ENCODE measurements around the gene HMOX2.

HMOX2 gene

DNA sequence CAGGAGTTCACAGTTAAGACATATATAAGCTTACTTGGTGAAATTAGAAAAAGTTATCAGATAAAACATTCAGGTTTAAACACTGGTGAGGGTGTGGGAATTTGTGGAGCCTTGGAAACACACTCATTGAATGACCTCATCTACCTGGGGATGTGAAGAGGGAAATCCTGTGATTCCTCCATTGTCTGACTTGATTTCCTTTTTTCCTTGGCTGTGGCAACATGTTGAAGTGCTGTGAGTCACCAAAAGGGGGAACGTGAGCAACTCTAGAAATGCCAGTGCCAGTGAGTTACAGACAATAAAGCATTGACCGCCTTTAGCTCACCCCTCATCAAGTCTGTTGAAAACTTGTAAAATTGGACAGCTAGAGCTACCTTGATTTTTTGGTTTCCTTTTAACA is 1.8 kb downstream of the HMOX2 start:
- H3K4me3 Mint-ChIP-seq: peak overlapping the region; percentile 92
- CTCF ChIA-PET: interaction anchor here (1.2 to 4.7 kb wide), 8 partner anchors 9 to 108 kb away, joined by 3 to 67 read pairs (median 5); no protein-coding TSS in a partner anchor
- no peaks in the 10 kb centered on the region for H3K9me3 Mint-ChIP-seq
- DNase-seq: peak; percentile 26
- H3K27ac Mint-ChIP-seq: peak overlapping the region; percentile 90
- no peaks in the 10 kb centered on the region for H3K27me3 Mint-ChIP-seq
- peaks cover 25% of the 10 kb centered on the region for H3K36me3 Mint-ChIP-seq
- peaks cover 58% of the 10 kb centered on the region for H3K4me1 Mint-ChIP-seq

- CTCF ChIA-PET: interaction anchor here (0.8 kb wide), 1 partner anchor 104 kb away, joined by 3 read pairs; no protein-coding TSS in a partner anchor
- peaks cover 55% of the 10 kb centered on the region for H3K4me1 Mint-ChIP-seq
- no peaks in the 10 kb centered on the region for H3K27me3 Mint-ChIP-seq
- H3K27ac Mint-ChIP-seq: peak overlapping the region; percentile 77
- H3K4me3 Mint-ChIP-seq: no peak overlapping the region
- peaks cover 38% of the 10 kb centered on the region for H3K36me3 Mint-ChIP-seq
- H3K9me3 Mint-ChIP-seq: no peaks in the 10 kb centered on the region
- DNase-seq: no peak
Measured at GRCh38 chr16:4481526-4481925, 5.3 kb downstream of the HMOX2 start.

GRCh38 chr16:4481963-4482362 is 5.8 kb downstream of the HMOX2 start:
- H3K36me3 Mint-ChIP-seq: peaks cover 38% of the 10 kb centered on the region
- no peaks in the 10 kb centered on the region for H3K27me3 Mint-ChIP-seq
- H3K4me3 Mint-ChIP-seq: no peak overlapping the region
- H3K27ac Mint-ChIP-seq: peak overlapping the region; percentile 77
- CTCF ChIA-PET: interaction anchor here (0.8 kb wide), 1 partner anchor 104 kb away, joined by 3 read pairs; no protein-coding TSS in a partner anchor
- no peak for DNase-seq
- H3K9me3 Mint-ChIP-seq: no peaks in the 10 kb centered on the region
- peaks cover 59% of the 10 kb centered on the region for H3K4me1 Mint-ChIP-seq

DNA sequence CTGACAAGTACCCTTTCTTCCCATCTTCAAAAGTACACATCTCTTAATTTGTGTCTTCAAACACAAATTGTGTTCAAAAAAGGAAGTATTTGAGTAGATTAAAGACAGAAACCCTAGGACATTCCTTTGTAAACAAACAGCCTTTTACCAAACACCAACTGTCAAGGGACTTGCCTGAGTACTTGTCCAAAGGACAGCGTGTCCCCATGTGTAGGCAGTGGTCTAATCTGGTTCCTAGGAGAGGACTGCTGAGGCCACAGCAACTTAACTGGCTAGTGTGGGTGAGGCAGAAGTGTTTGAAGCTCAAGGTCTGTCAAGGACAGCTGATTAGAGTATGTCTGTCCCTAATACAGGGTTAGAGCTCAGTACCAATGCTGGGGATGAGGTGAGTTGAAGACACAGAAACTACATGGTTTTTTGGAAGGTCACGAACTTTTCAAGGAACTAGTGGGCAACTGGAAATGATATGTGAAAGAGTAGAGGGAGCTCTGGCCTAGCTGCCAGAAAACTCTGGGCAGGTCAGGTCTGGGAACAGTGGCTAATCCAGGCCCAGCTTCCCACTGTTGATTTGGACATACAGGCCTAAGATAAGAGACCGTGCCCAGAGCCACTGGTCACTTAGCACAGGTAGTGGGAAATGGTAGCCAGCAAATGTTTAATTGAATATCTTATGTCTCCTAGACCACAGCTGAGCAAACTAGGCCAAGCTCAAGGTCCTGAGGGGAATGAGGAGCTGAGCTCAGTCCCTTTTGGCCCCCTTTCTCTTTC is 10.1 kb downstream of the HMOX2 start:
- Mint-ChIP-seq H3K27me3 (no peaks in the 10 kb centered on the region), H3K4me1 (peaks cover 81% of the 10 kb centered on the region), H3K36me3 (peaks cover 56% of the 10 kb centered on the region), H3K4me3 (no peak overlapping the region), H3K9me3 (no peaks in the 10 kb centered on the region), H3K27ac (peak overlapping the region; percentile 96)
- DNase-seq: no peak
- CTCF ChIA-PET: interaction anchor here (1.3 to 2.0 kb wide), 3 partner anchors 8 to 13 kb away, joined by 3 to 10 read pairs (median 5); partner anchors contain the start of gene HMOX2

DNA sequence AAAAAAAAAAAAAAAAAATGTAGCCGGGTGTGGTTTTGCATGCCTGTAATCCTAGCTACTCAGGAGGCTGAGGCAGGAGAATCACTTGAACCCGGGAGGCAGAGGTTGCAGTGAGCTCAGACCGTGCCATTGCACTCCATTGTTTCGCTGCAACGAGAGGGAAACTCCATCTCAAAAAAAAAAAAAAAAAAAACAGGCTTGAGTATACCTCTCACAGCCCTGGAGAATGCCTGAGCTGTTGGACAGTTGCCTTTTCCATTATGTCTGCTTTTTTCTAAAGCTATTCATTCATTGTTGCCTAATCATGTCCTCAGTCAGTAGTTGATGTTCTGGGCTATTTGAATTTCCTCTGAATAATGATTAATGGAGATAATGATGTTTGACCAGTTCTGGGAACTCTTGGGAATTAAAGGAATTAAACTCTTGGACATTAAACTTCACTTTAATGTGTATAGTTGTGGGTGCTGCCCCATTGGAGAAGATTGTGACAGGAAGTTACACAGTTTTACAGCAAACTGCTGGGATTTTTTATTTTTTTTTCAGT is 11.8 kb downstream of the HMOX2 start:
- Mint-ChIP-seq H3K36me3 (peaks cover 50% of the 10 kb centered on the region), H3K27ac (peak overlapping the region; percentile 96), H3K4me3 (peak overlapping the region; percentile 64), H3K27me3 (no peaks in the 10 kb centered on the region), H3K4me1 (peaks cover 69% of the 10 kb centered on the region), H3K9me3 (no peaks in the 10 kb centered on the region)
- CTCF ChIA-PET: interaction anchor here (0.7 to 2.0 kb wide), 4 partner anchors 10 to 129 kb away, joined by 3 to 10 read pairs (median 6); partner anchors contain the start of gene HMOX2
- peak; percentile 31 for DNase-seq

DNA sequence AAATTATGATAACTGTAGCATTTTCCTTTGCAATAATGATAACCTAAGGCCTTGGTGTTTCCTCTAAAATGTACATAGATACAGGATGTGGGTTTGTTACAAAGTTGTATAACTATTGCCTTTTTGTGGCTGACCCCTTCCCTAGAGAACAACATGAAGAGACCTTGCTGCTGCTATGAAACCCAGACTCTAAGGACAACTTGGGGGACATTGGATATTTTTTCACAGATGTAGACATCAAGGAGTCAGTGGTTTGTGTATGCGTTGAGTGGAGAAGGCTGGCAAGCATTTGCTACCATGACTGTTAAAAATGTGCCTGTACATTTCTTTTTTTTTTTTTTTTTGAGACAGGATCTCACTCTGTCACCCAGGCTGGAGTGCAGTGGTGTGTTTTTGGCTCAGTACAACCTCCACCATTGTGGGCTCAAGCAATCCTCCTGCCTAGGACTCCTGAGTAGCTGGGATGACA is 12.3 kb downstream of the HMOX2 start:
- DNase-seq: peak; percentile 50
- H3K9me3 Mint-ChIP-seq: no peaks in the 10 kb centered on the region
- peak overlapping the region; percentile 64 for H3K4me3 Mint-ChIP-seq
- H3K4me1 Mint-ChIP-seq: peaks cover 70% of the 10 kb centered on the region
- H3K27ac Mint-ChIP-seq: peak overlapping the region; percentile 96
- CTCF ChIA-PET: interaction anchor here (1.1 to 5.3 kb wide), 2 partner anchors 17 to 18 kb away, joined by 7 to 27 read pairs; no protein-coding TSS in a partner anchor
- no peaks in the 10 kb centered on the region for H3K27me3 Mint-ChIP-seq
- peaks cover 52% of the 10 kb centered on the region for H3K36me3 Mint-ChIP-seq

GRCh38 chr16:4489030-4489429 is 12.8 kb downstream of the HMOX2 start:
- CTCF ChIA-PET: interaction anchor here (5.3 kb wide), 1 partner anchor 17 kb away, joined by 27 read pairs; no protein-coding TSS in a partner anchor
- peak overlapping the region; percentile 64 for H3K4me3 Mint-ChIP-seq

DNA sequence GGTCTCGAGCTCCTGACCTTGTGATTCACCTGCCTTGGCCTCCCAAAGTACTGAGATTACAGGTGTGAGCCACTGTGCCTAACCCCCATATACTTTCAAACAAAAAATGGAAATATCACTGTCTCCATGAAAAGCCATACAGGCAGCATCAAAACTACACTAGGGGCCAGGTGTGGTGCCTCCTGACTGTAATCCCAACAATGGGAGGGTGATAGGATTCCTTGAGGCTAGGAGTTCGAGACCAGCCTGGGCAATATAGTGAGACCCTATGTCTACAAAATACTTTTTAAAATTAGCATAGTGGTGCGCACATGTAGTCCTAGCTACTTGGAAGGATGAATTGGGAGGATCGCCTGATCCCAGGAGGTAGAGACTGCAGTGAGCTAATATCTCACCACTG is 15.7 kb downstream of the HMOX2 start:
- CTCF ChIA-PET: interaction anchor here (5.3 kb wide), 1 partner anchor 14 kb away, joined by 27 read pairs; no protein-coding TSS in a partner anchor
- Mint-ChIP-seq H3K4me1 (peaks cover 60% of the 10 kb centered on the region), H3K4me3 (no peak overlapping the region), H3K36me3 (peaks cover 48% of the 10 kb centered on the region), H3K9me3 (no peaks in the 10 kb centered on the region), H3K27ac (no peak overlapping the region), H3K27me3 (no peaks in the 10 kb centered on the region)
- no peak for DNase-seq

More at GRCh38 chr16:4489030-4489429, 12.8 kb downstream of the HMOX2 start:
- H3K4me1 Mint-ChIP-seq: peaks cover 73% of the 10 kb centered on the region
- DNase-seq: no peak
- no peaks in the 10 kb centered on the region for H3K27me3 Mint-ChIP-seq
- H3K27ac Mint-ChIP-seq: peak overlapping the region; percentile 96
- peaks cover 53% of the 10 kb centered on the region for H3K36me3 Mint-ChIP-seq
- no peaks in the 10 kb centered on the region for H3K9me3 Mint-ChIP-seq

DNA sequence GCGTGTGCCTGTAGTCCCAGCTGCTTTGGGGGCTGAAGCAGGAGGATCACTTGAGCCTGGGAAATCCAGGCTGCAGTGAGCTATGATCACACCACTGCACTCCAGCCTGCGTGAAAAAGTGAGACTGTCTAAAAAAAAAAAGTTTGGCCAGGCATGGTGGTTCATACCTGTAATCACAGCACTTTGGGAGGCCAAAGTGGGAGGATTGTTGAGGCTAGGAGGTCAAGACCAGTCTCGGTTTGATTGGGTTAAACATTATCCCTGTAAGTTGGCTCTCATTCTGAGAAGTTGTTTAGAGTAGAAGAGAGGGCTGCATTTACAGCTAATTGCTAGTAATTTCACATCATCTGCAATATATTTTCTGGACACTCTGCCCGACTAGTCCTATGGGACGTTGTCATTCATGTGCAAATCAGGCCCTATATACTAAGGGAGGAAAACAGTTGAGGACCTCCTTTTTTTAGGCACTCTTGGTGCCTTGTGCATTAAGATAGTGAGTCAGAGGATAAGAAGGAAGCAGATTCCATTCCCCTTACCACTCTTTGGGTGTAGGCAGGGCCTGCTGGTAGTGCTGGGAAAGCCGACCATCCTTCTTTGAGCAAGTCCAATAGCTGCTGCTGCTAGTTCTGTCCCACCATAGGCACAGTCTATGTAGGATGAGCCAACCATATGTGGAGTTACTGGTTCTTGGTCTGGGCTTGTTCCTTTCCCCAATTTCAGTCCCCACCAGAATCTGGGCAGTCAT is 18.7 kb downstream of the HMOX2 start:
- Mint-ChIP-seq H3K36me3 (peaks cover 55% of the 10 kb centered on the region), H3K27me3 (no peaks in the 10 kb centered on the region), H3K4me3 (no peak overlapping the region), H3K9me3 (no peaks in the 10 kb centered on the region), H3K4me1 (peaks cover 50% of the 10 kb centered on the region), H3K27ac (no peak overlapping the region)
- CTCF ChIA-PET: no interaction called here
- no peak for DNase-seq

- peaks cover 51% of the 10 kb centered on the region for H3K36me3 Mint-ChIP-seq
- H3K9me3 Mint-ChIP-seq: no peaks in the 10 kb centered on the region
- no peaks in the 10 kb centered on the region for H3K27me3 Mint-ChIP-seq
- H3K4me3 Mint-ChIP-seq: no peak overlapping the region
- H3K27ac Mint-ChIP-seq: no peak overlapping the region
- peaks cover 50% of the 10 kb centered on the region for H3K4me1 Mint-ChIP-seq
- CTCF ChIA-PET: no interaction called here
- DNase-seq: no peak
Measured at GRCh38 chr16:4495766-4496165, 19.6 kb downstream of the HMOX2 start.

DNA sequence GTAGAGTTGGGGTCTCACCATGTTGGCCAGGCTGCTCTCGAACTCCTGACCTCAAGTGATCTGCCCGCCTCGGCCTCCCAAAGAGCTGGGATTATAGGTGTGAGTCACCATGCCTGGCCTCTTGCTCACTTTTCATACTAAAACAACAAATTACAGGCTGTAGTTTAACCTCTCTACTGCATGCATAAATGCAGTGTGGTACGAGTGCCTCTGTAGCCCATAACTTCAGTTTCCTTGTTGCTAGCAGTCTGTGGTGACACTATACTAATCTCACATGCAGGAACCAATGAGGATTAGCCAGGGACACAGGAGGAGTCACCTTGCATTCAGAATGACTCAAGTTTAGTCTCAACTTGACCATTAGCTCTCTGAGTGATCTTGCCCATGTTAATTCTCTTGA is 20.1 kb downstream of the HMOX2 start:
- no peaks in the 10 kb centered on the region for H3K27me3 Mint-ChIP-seq
- no peak overlapping the region for H3K4me3 Mint-ChIP-seq
- CTCF ChIA-PET: no interaction called here
- no peaks in the 10 kb centered on the region for H3K9me3 Mint-ChIP-seq
- peaks cover 46% of the 10 kb centered on the region for H3K36me3 Mint-ChIP-seq
- DNase-seq: no peak
- H3K4me1 Mint-ChIP-seq: peaks cover 49% of the 10 kb centered on the region
- no peak overlapping the region for H3K27ac Mint-ChIP-seq

DNA sequence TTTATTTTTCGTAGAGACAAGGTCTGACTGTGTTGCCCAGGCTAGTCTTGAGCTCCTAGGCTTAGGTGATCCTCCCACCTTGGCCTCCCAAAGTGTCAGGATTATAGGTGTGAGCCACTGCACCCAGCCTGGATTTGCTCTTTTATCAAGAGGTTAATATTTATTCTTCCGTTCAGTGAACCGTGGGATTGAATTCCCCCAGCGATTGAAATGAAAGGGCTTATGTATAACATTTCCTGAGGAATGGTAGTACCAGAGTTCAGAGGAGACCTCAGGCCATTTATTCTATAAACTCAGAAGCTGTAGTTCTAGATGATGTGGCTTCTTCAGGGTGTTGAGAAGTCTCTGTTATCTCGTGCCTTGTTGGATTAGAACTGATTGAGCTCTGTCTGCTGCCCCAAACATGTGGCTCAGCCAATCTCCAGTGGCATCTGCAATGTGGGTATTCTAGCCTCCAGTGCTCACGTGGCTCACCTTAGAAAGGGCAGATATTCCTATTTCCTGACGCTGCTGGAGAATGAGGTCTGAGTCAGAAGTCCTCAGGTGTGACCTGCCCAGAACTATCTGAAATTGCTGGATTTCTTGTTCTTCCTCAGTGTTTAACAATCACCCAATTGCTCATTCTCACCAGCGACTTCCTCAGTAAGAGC is 22.5 kb downstream of the HMOX2 start:
- Mint-ChIP-seq H3K9me3 (no peaks in the 10 kb centered on the region), H3K36me3 (peaks cover 41% of the 10 kb centered on the region), H3K27ac (no peak overlapping the region), H3K27me3 (no peaks in the 10 kb centered on the region), H3K4me1 (peaks cover 59% of the 10 kb centered on the region), H3K4me3 (no peak overlapping the region)
- DNase-seq: no peak
- CTCF ChIA-PET: interaction anchor here (0.8 to 1.0 kb wide), 3 partner anchors 9 to 12 kb away, joined by 3 to 5 read pairs (median 3); no protein-coding TSS in a partner anchor

DNA sequence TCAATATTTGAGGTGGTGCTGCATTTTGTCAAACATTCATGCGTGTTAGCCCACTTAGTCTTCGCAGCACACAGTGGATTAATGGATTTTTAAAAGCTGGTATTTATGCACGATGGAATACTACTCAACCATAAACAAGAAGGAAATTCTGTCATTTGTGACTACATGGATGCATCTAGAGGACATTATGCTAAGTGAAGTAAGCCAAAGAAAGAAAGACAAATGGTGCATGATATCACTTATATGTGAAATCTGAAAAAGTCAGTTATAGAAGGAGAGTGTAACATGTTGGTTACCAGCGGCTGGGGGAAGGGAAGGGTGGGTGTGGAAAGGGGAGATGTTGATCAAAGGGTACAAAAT is 23.0 kb downstream of the HMOX2 start:
- peaks cover 45% of the 10 kb centered on the region for H3K36me3 Mint-ChIP-seq
- no peak overlapping the region for H3K27ac Mint-ChIP-seq
- no peak overlapping the region for H3K4me3 Mint-ChIP-seq
- no peaks in the 10 kb centered on the region for H3K9me3 Mint-ChIP-seq
- peaks cover 60% of the 10 kb centered on the region for H3K4me1 Mint-ChIP-seq
- DNase-seq: no peak
- H3K27me3 Mint-ChIP-seq: no peaks in the 10 kb centered on the region
- CTCF ChIA-PET: interaction anchor here (0.5 to 2.9 kb wide), 4 partner anchors 10 to 28 kb away, joined by 3 to 11 read pairs (median 3); no protein-coding TSS in a partner anchor

Measured in activated naive CD4-positive, alpha-beta T cell treated with anti-CD3 and anti-CD28 coated beads, Interleukin-2, amount 10 ng/mL, durations not matched to agents 7 days and 5 days (primary cell).